Mucosa of descending colon (tissue), 3 donors: ENCODE results near the gene NFKB1. TPM values are rescaled to one million over a fixed set of nuclear protein-coding genes. Genes with fewer than 3 reads are reported as not detected.

Experiments
- ATAC-seq: fragments of 200-7000 bp; cut with Tn5 transposase; one replicate; pipeline ENCODE4 v1.9.1; 2020; ENCODE audit warnings: mild to moderate bottlenecking, moderate library complexity
- DNase-seq, 3 donors: peaks; one replicate each; pipeline ENCODE4 v3.0.0-alpha.2; 2020
- H3K36me3 ChIP-seq: fragments of 200-600 bp; one replicate; pipeline ENCODE4 v1.8.0; 2021; ENCODE audit warnings: low read depth, mild to moderate bottlenecking
- H3K4me1 ChIP-seq: fragments of 200-600 bp; one replicate; pipeline ENCODE4 v1.8.0; 2021; ENCODE audit warnings: low read depth, mild to moderate bottlenecking
- H3K4me3 ChIP-seq: fragments of 200-600 bp; one replicate; pipeline ENCODE4 v1.8.0; 2021; ENCODE audit warnings: mild to moderate bottlenecking
- H3K9me3 ChIP-seq: fragments of 200-600 bp; one replicate; pipeline ENCODE4 v1.8.0; 2021; ENCODE audit warnings: mild to moderate bottlenecking
- CTCF ChIP-seq: fragments of 200-600 bp; IDR thresholded peaks from one replicate; pipeline ENCODE4 v1.8.0; 2022; ENCODE audit warnings: antibody characterized with exemption, mild to moderate bottlenecking
- intact Hi-C, 2 donors: fragments of 100-400 bp; cut with DNase I in 1 of 2; cut with micrococcal nuclease in 1 of 2; formaldehyde crosslinking; loops; one replicate each; pipeline versions ENCODE4 v1.11.0 to v1.11.1; 2022; cut with DNase I, micrococcal nuclease
- total RNA-seq, 3 donors: library from RNA; stranded (reverse); fragmentation: NEBNext Ultra II Directional in 2 of 3; extraction: Animal tissue kit (Norgen Biotek cat#: 25700) in 2 of 3; gene quantifications; one replicate each; pipeline versions ENCODE4 v1.2.1 to v1.2.4, GENCODE V29; 2021 to 2023
- donor health status: DM: no; HTN: no; CAD: no; lungs with moderate emphysema.
- donor health status: DM: no; HTN: no; CAD: no.
- donor health status: DM: no; HTN: yes; CAD: no.

The NFKB1 gene
- total RNA-seq, 3 donors from 2014 or later = 50.8 to 57.4 (median 53.6) TPM

GRCh38 chr4:102606261-102606660, 105.1 kb downstream of the NFKB1 start:
- Histone ChIP-seq H3K36me3 (peaks cover 4% of the 10 kb centered on the region), H3K9me3 (no peaks in the 10 kb centered on the region), H3K4me3 (no peak overlapping the region), H3K4me1 (no peaks in the 10 kb centered on the region)
- intact Hi-C loops = no loop called here
- DNase-seq (no peak), ATAC-seq (no peak)
- TF ChIP-seq CTCF = no peak

GRCh38 chr4:102606846-102607450, 105.8 kb downstream of the NFKB1 start:
- TF ChIP-seq CTCF = no peak
- Histone ChIP-seq H3K36me3 (peaks cover 4% of the 10 kb centered on the region), H3K9me3 (no peaks in the 10 kb centered on the region), H3K4me3 (no peak overlapping the region), H3K4me1 (peaks cover 2% of the 10 kb centered on the region)
- intact Hi-C loops = no loop called here
- ATAC-seq (no peak), DNase-seq (no peak)

- no peak for TF ChIP-seq CTCF
- intact Hi-C loops = no loop called here
- ATAC-seq (no peak), DNase-seq (no peak)
- Histone ChIP-seq H3K4me3 (no peak overlapping the region), H3K36me3 (peaks cover 4% of the 10 kb centered on the region), H3K9me3 (no peaks in the 10 kb centered on the region), H3K4me1 (peaks cover 5% of the 10 kb centered on the region)
Observed at GRCh38 chr4:102608190-102608589, 107.0 kb downstream of the NFKB1 start.

GRCh38 chr4:102610007-102610406, 108.8 kb downstream of the NFKB1 start:
- no peak for ATAC-seq
- intact Hi-C loops = loop anchor here (10.0 kb wide), 1 partner anchor 165 kb away; no protein-coding TSS in a partner anchor
- no peaks in the 10 kb centered on the region for H3K9me3 ChIP-seq

GRCh38 chr4:102610476-102610875, 109.3 kb downstream of the NFKB1 start:
- Histone ChIP-seq H3K9me3 (no peaks in the 10 kb centered on the region), H3K36me3 (peaks cover 9% of the 10 kb centered on the region), H3K4me1 (peaks cover 5% of the 10 kb centered on the region), H3K4me3 (no peak overlapping the region)
- TF ChIP-seq CTCF = no peak
- ATAC-seq = peak; percentile 63
- intact Hi-C loops = loop anchor here (10.0 kb wide), 1 partner anchor 166 kb away; no protein-coding TSS in a partner anchor
- DNase-seq = peak in 2 of 3 donors; percentile 48 to 50

More at GRCh38 chr4:102610007-102610406, 108.8 kb downstream of the NFKB1 start:
- peaks cover 9% of the 10 kb centered on the region for H3K36me3 ChIP-seq
- no peak overlapping the region for H3K4me3 ChIP-seq
- no peak for DNase-seq
- no peak for TF ChIP-seq CTCF
- peaks cover 5% of the 10 kb centered on the region for H3K4me1 ChIP-seq
